CD4-positive, alpha-beta T cell treated with Interleukin-12 subunit alpha and Interleukin-12 subunit beta, for 1 hour (primary cell): Measurements from ENCODE around the gene STAC.

Source experiments
- DNase-seq: peaks from one replicate; pipeline ENCODE4 v3.0.0-alpha.2; 2020

The STAC gene, protein sequence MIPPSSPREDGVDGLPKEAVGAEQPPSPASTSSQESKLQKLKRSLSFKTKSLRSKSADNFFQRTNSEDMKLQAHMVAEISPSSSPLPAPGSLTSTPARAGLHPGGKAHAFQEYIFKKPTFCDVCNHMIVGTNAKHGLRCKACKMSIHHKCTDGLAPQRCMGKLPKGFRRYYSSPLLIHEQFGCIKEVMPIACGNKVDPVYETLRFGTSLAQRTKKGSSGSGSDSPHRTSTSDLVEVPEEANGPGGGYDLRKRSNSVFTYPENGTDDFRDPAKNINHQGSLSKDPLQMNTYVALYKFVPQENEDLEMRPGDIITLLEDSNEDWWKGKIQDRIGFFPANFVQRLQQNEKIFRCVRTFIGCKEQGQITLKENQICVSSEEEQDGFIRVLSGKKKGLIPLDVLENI

DNA sequence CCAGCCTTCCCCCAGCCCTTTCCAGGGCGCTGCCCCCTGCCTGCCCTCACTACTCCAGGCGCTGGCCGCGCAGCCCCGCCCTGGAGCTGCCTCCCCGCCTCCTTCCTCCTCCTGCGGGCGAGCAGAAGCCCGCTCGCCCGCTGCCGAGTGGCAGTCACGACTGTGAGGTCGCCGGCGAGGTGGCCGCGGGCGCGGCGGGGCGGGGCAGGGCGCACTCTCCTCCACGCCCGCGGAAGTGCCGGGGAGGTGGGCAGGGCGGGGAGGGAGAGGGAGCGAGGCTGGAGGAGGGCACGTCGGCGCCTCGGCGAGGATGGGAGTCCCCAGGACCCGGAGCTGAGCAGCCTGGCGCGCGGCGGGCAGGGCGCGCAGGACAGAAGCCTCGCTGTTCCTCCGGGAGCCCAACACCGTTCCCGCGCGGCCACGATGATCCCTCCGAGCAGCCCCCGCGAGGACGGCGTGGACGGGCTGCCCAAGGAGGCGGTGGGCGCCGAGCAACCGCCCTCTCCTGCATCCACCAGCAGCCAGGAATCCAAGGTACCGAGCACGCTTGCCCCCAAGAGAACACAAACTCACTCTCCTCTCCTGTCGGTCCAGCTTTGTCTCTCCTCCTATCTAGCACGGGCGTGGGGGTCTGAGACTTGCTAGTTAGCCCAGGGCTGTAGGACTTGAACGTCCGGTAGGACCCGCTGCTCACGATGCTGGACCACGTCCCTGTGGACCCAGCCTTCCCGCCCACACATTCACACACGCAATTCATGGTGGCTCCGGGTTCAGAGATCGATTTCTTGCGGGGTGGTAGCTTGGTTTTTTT is at the start of gene STAC:
Gene STAC (plus strand): TSS at position 284 of the 811 bp plus-strand sequence. CDS start 140 bp downstream, at position 424.
- DNase-seq = no peak

DNA sequence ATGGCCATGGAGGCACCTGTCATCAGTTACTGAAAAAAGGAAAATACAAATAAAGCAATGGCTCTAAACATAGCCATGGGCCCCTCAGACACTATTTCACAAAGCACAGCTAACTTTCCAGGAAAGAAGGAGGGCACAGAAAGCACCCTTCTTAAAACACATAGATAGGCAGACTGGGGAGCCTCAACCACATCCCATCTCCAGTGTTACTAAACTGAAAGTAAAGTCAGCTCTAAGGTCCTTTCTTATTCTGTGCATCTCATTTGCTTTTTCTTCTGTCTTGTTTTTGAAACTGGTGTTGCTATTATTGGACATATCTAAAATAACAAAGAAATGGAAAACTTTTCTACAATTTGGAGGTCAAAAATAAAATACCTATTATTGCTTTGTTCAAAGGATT is 48.2 kb upstream of the STAC start:
- DNase-seq = no peak

DNA sequence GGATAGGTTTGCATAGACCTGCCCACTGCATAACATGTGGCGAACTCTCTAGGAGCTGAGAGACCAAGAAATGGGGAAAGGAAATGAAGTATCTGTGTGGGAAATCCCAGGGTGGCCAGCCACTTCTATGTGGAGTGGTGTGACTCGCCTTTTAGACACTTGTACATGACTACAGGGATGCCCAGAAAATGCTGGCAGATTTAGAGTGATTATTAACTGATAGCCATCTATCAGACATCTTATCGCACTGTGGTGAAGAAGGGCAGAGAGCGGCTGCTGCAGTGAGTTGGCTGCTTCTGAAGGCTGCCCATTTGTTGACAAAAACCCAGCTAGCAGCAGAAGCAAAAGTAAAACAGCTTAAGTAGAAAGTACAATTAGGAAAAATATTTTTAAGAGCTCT is 18.1 kb upstream of the STAC start:
- no peak for DNase-seq

DNA sequence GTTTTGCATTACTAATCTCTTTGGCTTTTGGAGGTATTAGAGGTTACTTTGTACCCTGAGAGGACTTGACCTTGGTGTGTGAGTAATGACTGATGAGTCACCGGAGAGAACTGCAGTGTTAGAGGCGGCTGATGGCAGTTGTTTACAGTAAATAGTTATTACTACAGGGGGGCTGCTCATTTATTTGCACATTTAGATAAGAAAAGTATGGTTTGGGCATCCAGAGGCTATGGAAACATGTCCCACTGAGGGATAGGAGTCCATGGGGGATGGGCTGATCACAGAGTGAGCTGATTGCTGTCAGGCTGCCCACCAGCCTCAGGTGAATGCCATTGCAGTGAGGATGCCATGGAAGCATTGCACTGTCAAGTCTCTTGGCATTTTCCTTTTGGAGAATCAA is 17.3 kb upstream of the STAC start:
- no peak for DNase-seq

DNA sequence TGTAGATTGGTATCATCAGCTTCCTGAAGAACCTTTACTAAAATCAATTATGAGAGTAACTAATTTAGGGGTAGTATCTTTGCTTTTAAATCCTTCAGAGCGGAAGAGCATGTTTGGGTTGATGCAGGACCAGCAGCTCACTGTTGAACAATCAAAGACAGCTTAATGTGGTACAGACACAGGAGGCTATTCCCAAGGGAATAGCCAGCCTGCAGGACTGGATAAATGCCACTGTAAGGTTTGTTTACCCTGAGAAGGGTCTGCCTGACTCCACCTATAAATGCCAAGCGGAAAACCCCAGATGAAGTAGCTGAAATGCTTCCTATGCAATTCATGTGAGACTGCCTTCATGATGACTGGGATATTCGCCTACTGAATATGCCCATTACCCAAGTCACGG is 16.0 kb upstream of the STAC start:
- DNase-seq = no peak

DNA sequence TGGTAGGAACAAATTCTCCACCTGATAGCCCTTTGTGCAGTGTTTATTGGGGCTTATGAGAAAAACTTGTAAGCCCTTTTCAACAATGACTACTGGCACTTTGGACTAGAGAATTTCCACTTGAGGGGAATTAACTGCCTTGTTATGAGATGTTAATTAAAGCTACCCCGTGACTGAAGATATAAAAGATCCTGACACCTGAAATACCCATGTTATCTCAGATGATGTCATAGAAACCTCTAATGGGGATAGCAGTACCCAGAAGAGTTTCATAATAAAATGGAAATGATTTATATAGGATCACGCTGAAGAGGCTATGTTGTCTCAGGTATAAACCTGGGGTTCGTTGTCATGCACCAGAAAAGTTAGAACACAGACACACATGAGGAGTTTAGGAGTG is 14.5 kb upstream of the STAC start:
- DNase-seq = no peak

DNA sequence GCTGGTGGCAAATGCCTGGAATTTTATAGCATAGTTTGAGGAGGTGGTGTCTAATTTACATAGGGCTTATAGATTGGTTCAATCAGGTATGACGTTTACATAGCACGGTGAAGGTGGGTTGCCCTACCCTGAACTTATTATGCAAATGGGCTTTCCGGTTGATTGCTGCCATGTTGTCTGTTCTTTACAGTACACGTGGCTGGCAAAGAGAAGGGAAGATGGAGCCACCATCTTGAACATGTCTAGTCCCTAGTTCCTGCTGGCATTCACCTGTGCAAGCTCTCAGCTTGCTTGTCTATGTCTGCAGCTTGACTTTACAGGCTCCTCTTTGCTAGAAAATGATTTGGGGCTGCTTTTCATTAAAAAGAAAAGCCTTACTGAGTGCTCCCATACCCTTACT is 14.0 kb upstream of the STAC start:
- DNase-seq = no peak

DNA sequence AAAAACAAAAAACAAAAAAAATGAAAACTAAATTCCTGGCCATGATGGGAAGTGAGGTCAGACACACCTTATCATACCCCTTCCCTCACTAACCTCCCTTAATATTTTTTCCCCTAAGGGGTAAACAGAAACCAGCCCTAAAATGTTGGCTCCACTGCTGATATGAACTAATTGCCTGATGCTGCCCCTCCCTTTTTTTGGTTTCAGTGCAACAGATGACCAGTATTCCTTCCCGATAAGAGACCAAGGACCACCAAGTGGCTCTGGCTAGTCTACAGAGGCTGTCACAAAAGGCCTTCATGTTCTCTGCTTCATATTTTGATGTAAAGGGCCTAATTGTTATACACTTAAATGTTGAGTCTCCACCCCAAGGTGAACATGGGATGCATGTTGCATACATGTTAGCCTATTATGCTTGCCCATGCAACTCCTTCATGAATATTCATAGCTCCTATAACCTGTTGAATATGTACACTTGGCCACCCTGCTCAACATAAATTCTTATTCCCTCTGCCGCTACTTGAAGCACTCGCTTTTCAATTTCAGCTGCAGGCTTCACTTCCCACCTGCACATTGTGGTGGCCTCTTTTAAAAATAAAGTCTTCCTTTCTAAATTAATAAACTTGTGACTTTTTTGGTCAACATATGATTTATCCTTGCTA is 12.3 kb upstream of the STAC start:
- DNase-seq = no peak

DNA sequence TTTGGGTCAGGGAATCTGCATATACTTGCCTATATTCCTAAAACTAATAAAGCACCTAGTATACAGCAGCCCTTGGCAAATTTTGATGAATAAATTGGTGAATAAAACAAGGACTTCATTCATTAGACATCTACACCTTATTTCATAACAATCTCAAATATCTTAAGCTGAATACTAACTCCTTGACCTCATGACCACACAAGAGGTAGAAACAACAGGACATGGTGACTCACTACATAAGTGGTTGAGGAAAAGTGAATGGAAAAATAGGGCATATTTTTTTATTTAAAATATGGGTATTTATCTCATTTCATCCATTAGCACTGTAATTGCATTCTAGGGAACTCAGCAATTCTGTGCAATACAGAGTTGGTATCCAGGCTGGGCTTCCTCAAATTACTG is 7.8 kb upstream of the STAC start:
- no peak for DNase-seq

DNA sequence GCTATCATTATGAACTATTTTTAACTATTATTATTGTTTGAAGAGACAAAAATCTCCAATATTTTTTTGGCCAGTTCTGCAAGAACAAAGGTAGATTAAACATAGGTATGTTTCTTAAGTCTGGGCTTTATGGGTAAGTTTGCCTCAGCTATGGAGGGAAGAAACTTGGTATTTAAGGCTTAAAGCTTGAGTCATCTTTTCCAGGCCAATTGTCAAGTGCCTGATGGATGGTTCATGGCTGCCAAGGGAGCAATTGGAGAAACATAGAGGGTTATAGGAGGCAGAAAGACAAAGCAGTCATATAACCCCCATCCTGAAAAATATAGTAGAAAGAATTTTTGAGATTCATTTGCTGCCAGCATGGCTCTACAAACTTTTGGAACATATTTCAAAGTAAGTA is 7.2 kb upstream of the STAC start:
- DNase-seq = no peak

DNA sequence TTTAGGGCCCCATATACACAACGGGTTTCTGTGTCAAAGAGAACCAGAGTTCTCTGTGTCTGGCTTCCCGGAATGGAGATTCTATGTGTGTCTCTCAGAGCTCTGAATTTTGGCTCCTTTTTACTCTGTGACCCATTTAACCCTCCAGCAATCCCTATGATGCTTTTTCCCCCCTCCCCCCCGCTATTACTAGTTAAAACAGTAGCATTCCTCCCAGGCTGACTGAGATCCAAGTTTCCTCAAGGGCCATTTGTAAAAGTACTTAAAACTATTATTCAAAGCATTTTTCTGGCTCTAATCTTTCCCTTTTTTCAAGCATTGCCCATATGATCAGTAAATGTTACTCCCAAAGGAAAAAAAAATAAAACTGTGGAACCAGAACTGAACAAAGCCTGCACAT is 6.6 kb upstream of the STAC start:
- DNase-seq = no peak

DNA sequence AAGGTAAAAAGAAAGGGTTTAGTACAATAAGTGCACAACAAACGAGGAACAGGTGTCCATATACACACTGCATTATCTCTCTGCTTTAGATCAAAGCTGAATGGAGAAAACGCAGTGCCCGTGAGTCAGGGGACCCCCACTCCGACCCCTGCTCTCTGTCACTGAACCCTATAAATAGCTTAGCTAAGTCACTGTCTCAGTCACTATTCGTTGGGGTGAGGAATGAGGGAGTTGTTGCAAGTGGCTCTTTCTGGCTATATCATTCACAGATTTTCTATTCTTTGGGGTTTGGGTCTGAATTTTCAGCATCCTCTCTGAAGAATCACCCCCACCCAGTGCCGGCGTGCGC is 458 bp upstream of the STAC start:
- no peak for DNase-seq

DNA sequence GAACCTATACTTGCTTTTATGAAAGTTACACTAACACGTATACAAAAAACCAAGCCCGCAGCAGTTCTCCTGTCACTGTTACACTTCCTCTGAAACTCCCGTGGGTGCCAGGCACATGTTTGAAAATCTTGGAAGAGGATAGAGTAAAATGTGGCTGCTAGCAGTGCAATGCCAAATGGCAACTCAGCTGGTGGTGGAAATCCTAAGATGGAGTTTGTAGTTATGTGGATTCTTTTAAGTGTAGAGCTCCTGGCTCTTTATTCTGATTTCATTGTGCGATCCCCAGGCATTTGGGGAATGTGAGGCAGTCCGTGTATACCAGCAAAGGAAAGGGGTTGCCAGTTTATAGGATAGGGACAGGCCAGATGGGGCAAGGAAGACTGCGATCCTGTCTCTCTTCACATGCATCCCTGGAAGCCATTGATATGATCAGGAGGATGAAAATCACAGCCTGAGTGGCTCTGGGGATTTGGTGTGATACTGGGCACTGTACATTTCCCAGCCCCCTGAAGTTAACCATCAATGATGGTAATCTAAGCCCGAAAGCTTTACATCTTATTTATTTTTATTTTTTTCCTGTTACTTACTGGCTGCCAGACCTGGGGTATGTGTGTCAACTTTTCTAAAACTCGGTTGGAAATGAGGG is 1.1 kb downstream of the STAC start:
- no peak for DNase-seq

DNA sequence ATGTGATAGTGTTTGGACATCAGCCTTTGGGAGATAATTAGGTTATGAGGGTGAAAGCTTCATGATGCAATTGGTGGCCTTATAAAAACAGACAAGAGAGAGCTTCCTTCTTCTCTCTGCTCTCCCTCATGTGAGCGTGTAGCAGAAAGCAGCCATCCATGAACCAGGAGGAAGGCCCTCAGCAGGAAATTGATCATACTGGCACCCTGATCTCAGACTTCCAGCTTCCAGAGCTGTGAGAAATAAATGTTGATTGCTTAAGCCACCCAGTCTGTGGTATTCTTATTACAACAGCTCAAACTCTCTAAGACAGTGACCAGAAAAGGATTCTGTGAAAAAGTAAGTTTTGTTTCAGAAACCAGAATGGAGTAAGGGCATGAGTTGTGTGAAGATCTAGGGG is 13.3 kb downstream of the STAC start:
- no peak for DNase-seq

DNA sequence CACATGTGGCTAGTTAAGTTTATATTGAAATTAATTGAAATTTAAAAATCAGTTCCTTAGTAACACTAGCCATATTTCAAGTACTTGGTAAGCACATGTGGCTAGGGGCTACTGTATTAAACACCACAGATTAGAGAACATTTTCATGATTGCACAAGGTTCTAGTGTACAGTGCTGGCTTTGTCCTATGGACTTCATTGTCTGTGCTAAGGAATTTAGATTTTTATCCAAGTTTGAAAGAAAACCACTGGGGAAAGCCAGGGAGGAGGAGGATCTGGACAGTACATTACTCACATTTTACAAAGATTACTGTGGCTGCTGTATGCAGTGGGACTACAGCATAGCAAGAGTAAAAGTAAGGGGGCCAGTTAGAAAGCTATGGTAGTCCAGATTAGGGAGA is 13.9 kb downstream of the STAC start:
- no peak for DNase-seq

DNA sequence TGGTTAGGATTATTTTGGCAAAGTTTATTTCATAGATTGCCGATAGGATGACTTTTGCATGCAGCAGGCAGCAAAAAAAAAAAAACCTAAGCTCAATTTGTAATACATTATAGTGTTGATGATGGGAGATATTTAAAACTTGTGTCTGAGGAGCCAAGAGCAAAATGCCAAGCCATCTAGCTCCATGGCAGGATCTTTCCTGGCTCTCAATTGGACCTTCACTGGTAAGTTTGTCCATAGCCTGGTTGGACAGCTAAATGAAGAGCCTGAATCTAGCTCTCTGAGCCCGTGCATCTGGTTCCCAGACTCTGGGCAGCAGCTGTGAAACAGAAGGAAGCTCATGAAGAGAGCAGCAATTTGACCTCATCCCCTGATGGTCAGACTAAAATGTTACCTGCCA is 17.5 kb downstream of the STAC start:
- no peak for DNase-seq

DNA sequence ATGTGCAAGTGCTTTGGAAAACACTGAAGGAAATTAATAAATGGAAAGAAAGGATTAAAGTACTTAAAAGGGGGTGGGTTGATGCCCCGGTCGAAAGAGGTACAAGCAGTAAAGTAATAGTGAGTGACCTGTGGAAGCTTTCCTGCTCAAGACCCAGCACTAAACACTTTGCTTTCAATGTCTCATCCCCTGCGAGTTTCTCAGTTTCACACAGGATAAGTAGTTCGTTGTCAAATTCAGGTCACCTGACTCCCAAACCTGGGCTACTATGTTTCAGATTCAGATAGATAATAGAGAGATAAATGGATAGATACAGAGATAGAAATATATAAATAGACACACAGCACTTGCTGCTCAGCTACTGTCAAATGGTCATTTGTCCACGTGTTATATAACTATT is 19.6 kb downstream of the STAC start:
- no peak for DNase-seq

DNA sequence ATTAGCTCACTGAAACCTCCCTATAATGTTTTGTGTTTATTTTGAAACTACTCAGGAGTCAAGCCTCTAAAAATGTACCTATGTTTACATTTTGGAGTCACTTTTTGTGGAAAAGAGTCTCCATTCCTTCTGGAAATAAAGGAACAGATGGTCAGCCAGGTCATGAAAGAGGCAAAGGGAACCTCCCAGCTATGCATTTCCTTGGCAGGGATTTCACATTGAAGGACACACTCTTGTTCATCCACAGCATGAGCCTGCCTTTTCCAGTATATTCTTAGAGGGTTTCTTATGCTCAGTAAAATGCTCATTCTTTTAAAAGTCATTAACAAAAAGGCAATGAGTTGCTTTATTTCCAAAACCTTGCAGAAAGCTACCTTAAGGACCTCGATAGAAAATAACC is 20.8 kb downstream of the STAC start:
- no peak for DNase-seq

DNA sequence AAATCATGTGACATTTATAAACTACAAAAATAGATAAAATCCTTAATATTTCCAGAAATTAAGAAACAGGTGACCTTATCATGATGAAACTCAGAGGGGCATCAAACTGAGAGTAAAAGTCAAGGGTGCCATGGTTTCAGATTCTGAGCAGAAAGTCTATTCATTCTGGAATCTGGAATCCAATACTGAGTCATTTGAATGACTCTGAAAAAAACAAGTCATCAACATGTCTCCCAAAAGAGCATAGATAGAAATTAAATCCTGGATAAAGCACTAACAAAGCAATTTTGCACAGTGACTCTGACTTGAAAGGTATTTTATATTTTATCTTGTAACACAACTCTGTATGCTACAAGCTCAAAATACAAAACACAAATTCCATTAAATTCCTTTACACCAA is 23.4 kb downstream of the STAC start:
- no peak for DNase-seq

DNA sequence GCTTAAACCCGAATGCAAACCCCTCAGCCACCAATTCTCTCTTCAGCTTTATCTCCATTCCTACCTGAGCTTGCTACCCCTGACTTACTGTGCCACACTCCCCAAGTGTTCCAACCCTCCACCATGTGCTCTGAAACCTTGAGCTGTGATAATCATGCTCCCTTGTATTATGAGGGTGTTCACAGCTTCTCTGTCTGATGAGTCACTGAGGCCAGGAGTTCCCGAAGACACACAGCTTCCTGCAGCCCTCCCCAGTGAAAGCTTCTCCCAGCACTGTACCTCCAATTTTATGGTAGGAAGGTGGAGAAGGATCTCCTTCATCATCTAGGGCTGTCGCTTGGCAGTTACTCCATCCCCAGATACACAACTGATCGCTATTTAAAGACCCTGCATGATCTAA is 24.9 kb downstream of the STAC start:
- DNase-seq = no peak

DNA sequence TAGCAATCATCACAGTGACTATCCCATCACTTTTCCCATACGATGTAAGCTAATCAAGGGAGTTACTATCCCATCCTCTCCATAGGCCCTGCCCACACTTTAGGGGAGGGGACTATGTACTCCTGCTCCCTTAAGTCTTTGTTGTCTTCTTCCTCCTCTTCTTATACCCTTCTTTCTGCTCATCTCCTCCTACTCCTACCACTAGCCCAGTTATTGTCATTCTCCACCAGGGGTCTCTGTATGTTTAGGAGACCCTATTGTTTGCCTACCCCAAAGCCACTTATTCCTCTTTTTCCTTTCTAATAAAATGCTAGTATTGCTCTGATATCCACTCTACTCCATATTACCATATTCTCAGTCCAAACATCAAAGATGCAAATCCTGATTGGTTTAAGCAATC is 27.8 kb downstream of the STAC start:
- DNase-seq = no peak

DNA sequence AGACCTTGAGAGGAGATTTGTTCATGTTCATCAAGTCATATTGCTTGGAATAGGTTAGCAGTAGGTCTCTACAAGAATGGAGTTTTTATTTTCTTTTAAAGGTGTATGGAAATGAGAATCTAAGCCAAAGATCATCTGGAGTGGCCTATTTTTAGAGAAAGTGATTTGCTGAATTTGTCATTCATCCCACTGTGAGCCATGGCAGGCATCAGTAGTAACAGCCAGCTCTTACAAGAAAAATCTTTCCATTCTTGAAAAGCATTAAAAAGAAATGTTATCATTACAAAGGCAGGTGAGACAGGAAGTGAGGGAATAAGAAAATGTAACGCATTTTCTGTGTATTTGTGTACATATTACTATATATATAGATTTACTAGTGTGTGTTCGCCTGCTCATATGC is 29.6 kb downstream of the STAC start:
- DNase-seq = no peak

DNA sequence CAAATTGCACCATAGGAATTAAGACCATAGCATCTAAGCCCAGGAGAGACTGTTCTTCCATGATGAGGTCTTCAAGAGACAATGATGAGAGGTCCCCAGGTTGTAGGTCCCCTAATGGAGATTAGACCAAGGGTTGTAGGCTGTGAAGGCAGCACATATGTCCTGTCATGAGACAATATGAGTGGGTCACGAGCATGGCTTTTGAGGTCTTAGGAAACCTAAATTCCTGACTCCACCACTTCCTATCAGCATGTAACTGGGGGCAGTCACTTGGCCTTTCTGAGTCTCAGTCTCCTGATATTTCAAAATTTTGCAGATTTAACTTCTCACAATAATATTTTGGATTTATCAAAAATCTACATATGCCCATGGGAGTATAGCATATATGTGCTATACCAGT is 31.3 kb downstream of the STAC start:
- no peak for DNase-seq

DNA sequence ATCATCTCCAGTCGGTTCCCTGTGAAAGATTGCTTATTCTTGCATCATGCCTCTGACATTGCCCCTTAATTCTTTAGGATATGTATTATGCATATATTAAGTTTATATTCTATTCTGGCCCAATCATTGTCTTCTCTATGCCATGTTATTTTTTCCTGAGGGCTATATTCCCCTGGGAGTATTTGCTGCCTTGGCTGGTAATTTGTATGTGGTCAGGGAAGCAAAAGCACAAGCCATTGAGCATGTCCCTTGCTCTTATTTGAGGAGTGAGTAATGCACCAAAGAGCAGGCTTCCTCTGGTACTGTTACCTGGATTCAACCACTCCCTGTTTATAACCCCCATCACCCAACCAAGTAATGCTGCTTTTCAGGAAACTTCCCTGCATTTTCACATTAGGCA is 36.3 kb downstream of the STAC start:
- no peak for DNase-seq
